SK-N-SH treated with all-trans-retinoic acid at 6 μM for 48 hours (cell line): ENCODE measurements around the gene GJD2.

Experiments
- ATAC-seq: fragments of 200-7000 bp; cut with Tn5 transposase; 3 replicates; pipeline ENCODE4 v1.9.1; 2020; ENCODE audit warnings: mild to moderate bottlenecking, moderate library complexity
- ARNTL ChIP-seq: fragments of 450-650 bp; formaldehyde crosslinking; IDR thresholded peaks from 2 replicates; pipeline ENCODE4 v1.5.0; 2020; ENCODE audit warnings: low read depth, mild to moderate bottlenecking, moderate library complexity, borderline replicate concordance
- BACH2 ChIP-seq: fragments of 250-450 bp; sonication (Bioruptor Pico); IDR thresholded peaks from 2 replicates; pipeline ENCODE4 v1.9.0; 2021; ENCODE audit warnings: mild to moderate bottlenecking, borderline replicate concordance
- CREB5 ChIP-seq: fragments of 250-450 bp; sonication (Bioruptor Pico); IDR thresholded peaks from 2 replicates; pipeline ENCODE4 v1.5.1; 2020; ENCODE audit warnings: low read depth, mild to moderate bottlenecking, moderate library complexity
- CSDC2 ChIP-seq: fragments of 250-450 bp; sonication (Bioruptor Pico); IDR thresholded peaks from 2 replicates; pipeline ENCODE4 v1.5.0; 2020; ENCODE audit warnings: mild to moderate bottlenecking, moderate library complexity
- ESRRG ChIP-seq: fragments of 250-450 bp; sonication (Bioruptor Pico); IDR thresholded peaks from 2 replicates; pipeline ENCODE4 v1.6.1; 2021; ENCODE audit warnings: mild to moderate bottlenecking
- GLIS3 ChIP-seq: fragments of 250-450 bp; sonication (Bioruptor Pico); IDR thresholded peaks from 2 replicates; pipeline ENCODE4 v1.5.0; 2020; ENCODE audit warnings: mild to moderate bottlenecking, moderate library complexity
- ISL1 ChIP-seq: fragments of 250-450 bp; sonication (Bioruptor Pico); IDR thresholded peaks from 2 replicates; pipeline ENCODE4 v2.1.2; 2022; ENCODE audit warnings: mild to moderate bottlenecking, moderate library complexity
- OSR1 ChIP-seq: fragments of 250-450 bp; sonication (Bioruptor Pico); IDR thresholded peaks from 2 replicates; pipeline ENCODE4 v1.8.0; 2022; ENCODE audit warnings: moderate library complexity, mild to moderate bottlenecking, inconsistent platforms
- PPARA ChIP-seq: fragments of 250-450 bp; sonication (Bioruptor Pico); IDR thresholded peaks from 2 replicates; pipeline ENCODE4 v1.5.0; 2020; ENCODE audit warnings: mild to moderate bottlenecking, borderline replicate concordance
- RARB ChIP-seq: fragments of 250-450 bp; sonication (Bioruptor Pico); IDR thresholded peaks from 2 replicates; pipeline ENCODE4 v1.8.0; 2021; ENCODE audit warnings: mild to moderate bottlenecking, moderate library complexity
- SNAI2 ChIP-seq: fragments of 250-450 bp; sonication (Bioruptor Pico); IDR thresholded peaks from 2 replicates; pipeline ENCODE4 v1.5.0; 2020; ENCODE audit warnings: mild to moderate bottlenecking, moderate library complexity
- TCF4 ChIP-seq: fragments of 250-450 bp; sonication (Bioruptor Pico); IDR thresholded peaks from 2 replicates; pipeline ENCODE4 v1.8.0; 2021; ENCODE audit warnings: mild to moderate bottlenecking, moderate library complexity, borderline replicate concordance
- TOX ChIP-seq: fragments of 250-450 bp; sonication (Bioruptor Pico); IDR thresholded peaks from 2 replicates; pipeline ENCODE4 v1.8.0; 2021; ENCODE audit warnings: mild to moderate bottlenecking, moderate library complexity, borderline replicate concordance
- TSHZ2 ChIP-seq: fragments of 250-450 bp; sonication (Bioruptor Pico); IDR thresholded peaks from 2 replicates; pipeline ENCODE4 v1.5.0; 2020; ENCODE audit warnings: mild to moderate bottlenecking, moderate library complexity
- ZC3H10 ChIP-seq: fragments of 250-450 bp; sonication (Bioruptor Pico); IDR thresholded peaks from 2 replicates; pipeline ENCODE4 v1.5.1; 2021; ENCODE audit warnings: mild to moderate bottlenecking, moderate library complexity
- ZFP3 ChIP-seq: fragments of 250-450 bp; sonication (Bioruptor Pico); IDR thresholded peaks from 2 replicates; pipeline ENCODE4 v1.5.0; 2020; ENCODE audit warnings: mild to moderate bottlenecking, moderate library complexity
- ZFP30 ChIP-seq: fragments of 450-650 bp; formaldehyde crosslinking; IDR thresholded peaks from 2 replicates; pipeline ENCODE4 v1.5.0; 2022; ENCODE audit warnings: mild to moderate bottlenecking, moderate library complexity
- ZNF565 ChIP-seq: fragments of 450-650 bp; formaldehyde crosslinking; conservative IDR thresholded peaks from 2 replicates; pipeline ENCODE4 v1.5.0; 2020; ENCODE audit warnings: low read depth, mild to moderate bottlenecking, moderate library complexity
- ZNF70 ChIP-seq: fragments of 450-650 bp; formaldehyde crosslinking; IDR thresholded peaks from 2 replicates; pipeline ENCODE4 v1.5.0; 2020; ENCODE audit warnings: mild to moderate bottlenecking, moderate library complexity
- ZNF8 ChIP-seq: fragments of 450-650 bp; formaldehyde crosslinking; IDR thresholded peaks from 2 replicates; pipeline ENCODE4 v1.5.0; 2020; ENCODE audit warnings: mild to moderate bottlenecking, moderate library complexity
- TF ChIP-seq, protein P1 (sequence below): fragments of 250-450 bp; sonication (Bioruptor Pico); IDR thresholded peaks from 2 replicates; pipeline ENCODE4 v1.8.0; 2021; ENCODE audit warnings: low read depth, mild to moderate bottlenecking, moderate library complexity, borderline replicate concordance
- TF ChIP-seq, protein P2 (sequence below): fragments of 250-450 bp; sonication (Bioruptor Pico); IDR thresholded peaks from 2 replicates; pipeline ENCODE4 v1.5.1; 2021; ENCODE audit warnings: mild to moderate bottlenecking, moderate library complexity
- TF ChIP-seq, protein P3 (sequence below): fragments of 250-450 bp; sonication (Bioruptor Pico); IDR thresholded peaks from 2 replicates; pipeline ENCODE4 v1.8.0; 2020; ENCODE audit warnings: mild to moderate bottlenecking, moderate library complexity, borderline replicate concordance

GJD2 gene

GRCh38 chr15:34754674-34755418 is at the start of gene GJD2:
Gene GJD2 (minus strand): TSS chr15:34754998. CDS start chr15:34754488, 510 bp downstream.
- TF ChIP-seq ZNF565 (CRISPR knock-in tag) (no peak), ARNTL (no peak), RARB (CRISPR knock-in tag) (no peak), ZNF8 (CRISPR knock-in tag) (no peak), GLIS3 (no peak), TCF4 (CRISPR knock-in tag) (no peak), OSR1 (no peak), ISL1 (no peak), ZC3H10 (no peak)
- TF ChIP-seq, protein P1, sequence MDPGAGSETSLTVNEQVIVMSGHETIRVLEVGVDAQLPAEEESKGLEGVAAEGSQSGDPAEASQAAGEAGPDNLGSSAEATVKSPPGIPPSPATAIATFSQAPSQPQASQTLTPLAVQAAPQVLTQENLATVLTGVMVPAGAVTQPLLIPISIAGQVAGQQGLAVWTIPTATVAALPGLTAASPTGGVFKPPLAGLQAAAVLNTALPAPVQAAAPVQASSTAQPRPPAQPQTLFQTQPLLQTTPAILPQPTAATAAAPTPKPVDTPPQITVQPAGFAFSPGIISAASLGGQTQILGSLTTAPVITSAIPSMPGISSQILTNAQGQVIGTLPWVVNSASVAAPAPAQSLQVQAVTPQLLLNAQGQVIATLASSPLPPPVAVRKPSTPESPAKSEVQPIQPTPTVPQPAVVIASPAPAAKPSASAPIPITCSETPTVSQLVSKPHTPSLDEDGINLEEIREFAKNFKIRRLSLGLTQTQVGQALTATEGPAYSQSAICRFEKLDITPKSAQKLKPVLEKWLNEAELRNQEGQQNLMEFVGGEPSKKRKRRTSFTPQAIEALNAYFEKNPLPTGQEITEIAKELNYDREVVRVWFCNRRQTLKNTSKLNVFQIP (CRISPR knock-in tag), result no peak

GRCh38 chr15:34804113-34804512 is 49.3 kb upstream of the GJD2 start:
- ATAC-seq, result no peak
- TF ChIP-seq TOX (CRISPR knock-in tag), result no peak
- TF ChIP-seq PPARA, result no peak
- TF ChIP-seq ZNF565 (CRISPR knock-in tag), result no peak
- TF ChIP-seq, protein P2, sequence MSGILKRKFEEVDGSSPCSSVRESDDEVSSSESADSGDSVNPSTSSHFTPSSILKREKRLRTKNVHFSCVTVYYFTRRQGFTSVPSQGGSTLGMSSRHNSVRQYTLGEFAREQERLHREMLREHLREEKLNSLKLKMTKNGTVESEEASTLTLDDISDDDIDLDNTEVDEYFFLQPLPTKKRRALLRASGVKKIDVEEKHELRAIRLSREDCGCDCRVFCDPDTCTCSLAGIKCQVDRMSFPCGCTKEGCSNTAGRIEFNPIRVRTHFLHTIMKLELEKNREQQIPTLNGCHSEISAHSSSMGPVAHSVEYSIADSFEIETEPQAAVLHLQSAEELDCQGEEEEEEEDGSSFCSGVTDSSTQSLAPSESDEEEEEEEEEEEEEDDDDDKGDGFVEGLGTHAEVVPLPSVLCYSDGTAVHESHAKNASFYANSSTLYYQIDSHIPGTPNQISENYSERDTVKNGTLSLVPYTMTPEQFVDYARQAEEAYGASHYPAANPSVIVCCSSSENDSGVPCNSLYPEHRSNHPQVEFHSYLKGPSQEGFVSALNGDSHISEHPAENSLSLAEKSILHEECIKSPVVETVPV (CRISPR knock-in tag), result no peak
- no peak for TF ChIP-seq GLIS3
- TF ChIP-seq ESRRG (CRISPR knock-in tag), result no peak
- no peak for TF ChIP-seq ZNF8 (CRISPR knock-in tag)
- TF ChIP-seq CSDC2 (CRISPR knock-in tag), result no peak
- no peak for TF ChIP-seq TSHZ2 (CRISPR knock-in tag)
- no peak for TF ChIP-seq ISL1
- TF ChIP-seq ARNTL, result no peak
- TF ChIP-seq ZFP3, result no peak
- no peak for TF ChIP-seq SNAI2 (CRISPR knock-in tag)
- TF ChIP-seq OSR1, result no peak
- no peak for TF ChIP-seq TCF4 (CRISPR knock-in tag)
- TF ChIP-seq ZC3H10, result no peak
- TF ChIP-seq, protein P3, sequence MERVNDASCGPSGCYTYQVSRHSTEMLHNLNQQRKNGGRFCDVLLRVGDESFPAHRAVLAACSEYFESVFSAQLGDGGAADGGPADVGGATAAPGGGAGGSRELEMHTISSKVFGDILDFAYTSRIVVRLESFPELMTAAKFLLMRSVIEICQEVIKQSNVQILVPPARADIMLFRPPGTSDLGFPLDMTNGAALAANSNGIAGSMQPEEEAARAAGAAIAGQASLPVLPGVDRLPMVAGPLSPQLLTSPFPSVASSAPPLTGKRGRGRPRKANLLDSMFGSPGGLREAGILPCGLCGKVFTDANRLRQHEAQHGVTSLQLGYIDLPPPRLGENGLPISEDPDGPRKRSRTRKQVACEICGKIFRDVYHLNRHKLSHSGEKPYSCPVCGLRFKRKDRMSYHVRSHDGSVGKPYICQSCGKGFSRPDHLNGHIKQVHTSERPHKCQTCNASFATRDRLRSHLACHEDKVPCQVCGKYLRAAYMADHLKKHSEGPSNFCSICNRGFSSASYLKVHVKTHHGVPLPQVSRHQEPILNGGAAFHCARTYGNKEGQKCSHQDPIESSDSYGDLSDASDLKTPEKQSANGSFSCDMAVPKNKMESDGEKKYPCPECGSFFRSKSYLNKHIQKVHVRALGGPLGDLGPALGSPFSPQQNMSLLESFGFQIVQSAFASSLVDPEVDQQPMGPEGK (CRISPR knock-in tag), result no peak
- TF ChIP-seq BACH2 (CRISPR knock-in tag), result no peak
- no peak for TF ChIP-seq ZFP30 (CRISPR knock-in tag)
- TF ChIP-seq, all 23 proteins: peak for 0

More at GRCh38 chr15:34754674-34755418, at the start of gene GJD2:
- ATAC-seq, result peak; percentile 69

GRCh38 chr15:34802803-34803750 is 48.3 kb upstream of the GJD2 start:
- TF ChIP-seq ZC3H10, result no peak
- TF ChIP-seq CREB5 (CRISPR knock-in tag), result no peak
- no peak for TF ChIP-seq PPARA
- no peak for TF ChIP-seq ZFP3
- no peak for TF ChIP-seq ZNF8 (CRISPR knock-in tag)
- TF ChIP-seq, protein P2 (CRISPR knock-in tag), result no peak
- TF ChIP-seq ARNTL, result no peak
- no peak for TF ChIP-seq ZNF70 (CRISPR knock-in tag)
- no peak for TF ChIP-seq ESRRG (CRISPR knock-in tag)
- TF ChIP-seq RARB (CRISPR knock-in tag), result no peak
- TF ChIP-seq, all 23 proteins: peak for 0
- no peak for ATAC-seq
